ENCODE measurements around the gene RNU1-3. TPM values are rescaled to one million over a fixed set of nuclear protein-coding genes. Genes with fewer than 3 reads are reported as not detected.
"Not testable (repeated sequence)": the region's sequence is repeated elsewhere in the genome, so short reads cannot be mapped to it uniquely, and the experiment has no call there.

The RNU1-3 gene
- total RNA-seq (2021) (1,333 and 3,235 TPM in 2 replicates), Bru-seq, nascent RNA (percentile 22 among the genes with signal in this experiment), BruChase-seq, experiment 1, labeled RNA remaining after a 2-hour chase (not detected), BruChase-seq, experiment 2, labeled RNA remaining after a 6-hour chase (percentile 30 among the genes with signal in this experiment)
- long read RNA-seq: 0 reads

- H3K27ac ChIP-seq; BruUV-seq (replicated peaks); intact Hi-C loops (cut with micrococcal nuclease; ENCODE audit: unreplicated experiment); H3K9me2 ChIP-seq (ENCODE audit: insufficient read depth); H3K36me3 ChIP-seq (ENCODE audit: low read depth); H3K4me3 ChIP-seq; DNase-seq; H3K9me3 ChIP-seq (ENCODE audit: insufficient read depth, low read depth); H3F3A ChIP-seq (ENCODE audit: insufficient read depth, low read depth); H4K20me1 ChIP-seq (ENCODE audit: insufficient read depth); H2AFZ ChIP-seq; H3K4me2 ChIP-seq; H3K4me1 ChIP-seq (replicated peaks; ENCODE audit: insufficient read depth); H3K79me2 ChIP-seq (ENCODE audit: low read depth); CTCF ChIA-PET; POLR2A ChIA-PET (ENCODE audit: unreplicated experiment); H3K27me3 ChIP-seq (ENCODE audit: insufficient read depth, low read depth): not testable (repeated sequence)
Measured at GRCh38 chr1:16666502-16667413, at the start of gene RNU1-3. RNU1-3 (minus strand) TSS chr1:16666948.

GRCh38 chr1:16713480-16713879, 46.7 kb upstream of the RNU1-3 start:
- H2AFZ ChIP-seq; BruUV-seq (replicated peaks); H3K9me3 ChIP-seq (ENCODE audit: insufficient read depth, low read depth); H3K9me2 ChIP-seq (ENCODE audit: insufficient read depth); H3K4me2 ChIP-seq; CTCF ChIA-PET; H3K4me3 ChIP-seq; H3K27ac ChIP-seq; H3F3A ChIP-seq (ENCODE audit: insufficient read depth, low read depth); H4K20me1 ChIP-seq (ENCODE audit: insufficient read depth); H3K36me3 ChIP-seq (ENCODE audit: low read depth); POLR2A ChIA-PET (ENCODE audit: unreplicated experiment); H3K27me3 ChIP-seq (ENCODE audit: insufficient read depth, low read depth); DNase-seq; H3K79me2 ChIP-seq (ENCODE audit: low read depth); H3K4me1 ChIP-seq (replicated peaks; ENCODE audit: insufficient read depth); intact Hi-C loops (cut with micrococcal nuclease; ENCODE audit: unreplicated experiment): not testable (repeated sequence)

- H4K20me1 ChIP-seq (ENCODE audit: insufficient read depth); H3K4me1 ChIP-seq (replicated peaks; ENCODE audit: insufficient read depth); H3K27ac ChIP-seq; H3K9me3 ChIP-seq (ENCODE audit: insufficient read depth, low read depth); intact Hi-C loops (cut with micrococcal nuclease; ENCODE audit: unreplicated experiment); H3F3A ChIP-seq (ENCODE audit: insufficient read depth, low read depth); BruUV-seq (replicated peaks); H3K36me3 ChIP-seq (ENCODE audit: low read depth); CTCF ChIA-PET; H3K4me2 ChIP-seq; H3K9me2 ChIP-seq (ENCODE audit: insufficient read depth); DNase-seq; H3K27me3 ChIP-seq (ENCODE audit: insufficient read depth, low read depth); H3K4me3 ChIP-seq; H3K79me2 ChIP-seq (ENCODE audit: low read depth); POLR2A ChIA-PET (ENCODE audit: unreplicated experiment); H2AFZ ChIP-seq: not testable (repeated sequence)
Measured at GRCh38 chr1:16712984-16713383, 46.2 kb upstream of the RNU1-3 start.

GRCh38 chr1:16712582-16712981, 45.8 kb upstream of the RNU1-3 start:
- H3K4me3 ChIP-seq; H3K4me2 ChIP-seq; H3K27me3 ChIP-seq (ENCODE audit: insufficient read depth, low read depth); H4K20me1 ChIP-seq (ENCODE audit: insufficient read depth); H3F3A ChIP-seq (ENCODE audit: insufficient read depth, low read depth); DNase-seq; H3K9me2 ChIP-seq (ENCODE audit: insufficient read depth); H3K4me1 ChIP-seq (replicated peaks; ENCODE audit: insufficient read depth); H3K79me2 ChIP-seq (ENCODE audit: low read depth); intact Hi-C loops (cut with micrococcal nuclease; ENCODE audit: unreplicated experiment); CTCF ChIA-PET; H2AFZ ChIP-seq; POLR2A ChIA-PET (ENCODE audit: unreplicated experiment); BruUV-seq (replicated peaks); H3K9me3 ChIP-seq (ENCODE audit: insufficient read depth, low read depth); H3K27ac ChIP-seq; H3K36me3 ChIP-seq (ENCODE audit: low read depth): not testable (repeated sequence)

GRCh38 chr1:16712131-16712530, 45.4 kb upstream of the RNU1-3 start:
- H3K27me3 ChIP-seq (ENCODE audit: insufficient read depth, low read depth); BruUV-seq (replicated peaks); POLR2A ChIA-PET (ENCODE audit: unreplicated experiment); H3K9me3 ChIP-seq (ENCODE audit: insufficient read depth, low read depth); H3K4me2 ChIP-seq; H3K36me3 ChIP-seq (ENCODE audit: low read depth); H3K4me1 ChIP-seq (replicated peaks; ENCODE audit: insufficient read depth); DNase-seq; H3K9me2 ChIP-seq (ENCODE audit: insufficient read depth); H3K79me2 ChIP-seq (ENCODE audit: low read depth); intact Hi-C loops (cut with micrococcal nuclease; ENCODE audit: unreplicated experiment); CTCF ChIA-PET; H4K20me1 ChIP-seq (ENCODE audit: insufficient read depth); H2AFZ ChIP-seq; H3K4me3 ChIP-seq; H3K27ac ChIP-seq; H3F3A ChIP-seq (ENCODE audit: insufficient read depth, low read depth): not testable (repeated sequence)

- H3K9me3 ChIP-seq (ENCODE audit: insufficient read depth, low read depth); CTCF ChIA-PET; H3K79me2 ChIP-seq (ENCODE audit: low read depth); H4K20me1 ChIP-seq (ENCODE audit: insufficient read depth); H3K9me2 ChIP-seq (ENCODE audit: insufficient read depth); H3K36me3 ChIP-seq (ENCODE audit: low read depth); BruUV-seq (replicated peaks); H3K4me2 ChIP-seq; H2AFZ ChIP-seq; intact Hi-C loops (cut with micrococcal nuclease; ENCODE audit: unreplicated experiment); DNase-seq; H3K27ac ChIP-seq; H3K4me1 ChIP-seq (replicated peaks; ENCODE audit: insufficient read depth); POLR2A ChIA-PET (ENCODE audit: unreplicated experiment); H3K4me3 ChIP-seq; H3K27me3 ChIP-seq (ENCODE audit: insufficient read depth, low read depth); H3F3A ChIP-seq (ENCODE audit: insufficient read depth, low read depth): not testable (repeated sequence)
Measured at GRCh38 chr1:16710618-16711017, 43.9 kb upstream of the RNU1-3 start.
